SH-SY5Y (cell line): ENCODE measurements around the gene CYP2E1.

ENCODE experiments used
- GATA2 ChIP-seq: IDR thresholded peaks from 2 replicates; pipeline ENCODE4 v1.6.1; 2011; ENCODE audit warnings: mild to moderate bottlenecking, low read depth, low read length
- GATA3 ChIP-seq: IDR thresholded peaks from 2 replicates; pipeline ENCODE4 v1.6.1; 2011; ENCODE audit warnings: low read depth, mild to moderate bottlenecking, low read length, moderate library complexity

GRCh38 chr10:133559216-133559615, 32.1 kb downstream of the CYP2E1 start:
- TF ChIP-seq GATA2 = no peak
- no peak for TF ChIP-seq GATA3
